HG02840 (cell line): ENCODE data around the gene MED13L.

Experiments
- ATAC-seq: cut with Tn5 transposase; IDR thresholded peaks from one replicate; pipeline ENCODE4 v1.9.1; 2021; ENCODE audit warnings: mild to moderate bottlenecking, moderate library complexity, moderate number of reproducible peaks; ENCODE audit not compliant: unreplicated experiment, low FRiP score

MED13L gene

DNA sequence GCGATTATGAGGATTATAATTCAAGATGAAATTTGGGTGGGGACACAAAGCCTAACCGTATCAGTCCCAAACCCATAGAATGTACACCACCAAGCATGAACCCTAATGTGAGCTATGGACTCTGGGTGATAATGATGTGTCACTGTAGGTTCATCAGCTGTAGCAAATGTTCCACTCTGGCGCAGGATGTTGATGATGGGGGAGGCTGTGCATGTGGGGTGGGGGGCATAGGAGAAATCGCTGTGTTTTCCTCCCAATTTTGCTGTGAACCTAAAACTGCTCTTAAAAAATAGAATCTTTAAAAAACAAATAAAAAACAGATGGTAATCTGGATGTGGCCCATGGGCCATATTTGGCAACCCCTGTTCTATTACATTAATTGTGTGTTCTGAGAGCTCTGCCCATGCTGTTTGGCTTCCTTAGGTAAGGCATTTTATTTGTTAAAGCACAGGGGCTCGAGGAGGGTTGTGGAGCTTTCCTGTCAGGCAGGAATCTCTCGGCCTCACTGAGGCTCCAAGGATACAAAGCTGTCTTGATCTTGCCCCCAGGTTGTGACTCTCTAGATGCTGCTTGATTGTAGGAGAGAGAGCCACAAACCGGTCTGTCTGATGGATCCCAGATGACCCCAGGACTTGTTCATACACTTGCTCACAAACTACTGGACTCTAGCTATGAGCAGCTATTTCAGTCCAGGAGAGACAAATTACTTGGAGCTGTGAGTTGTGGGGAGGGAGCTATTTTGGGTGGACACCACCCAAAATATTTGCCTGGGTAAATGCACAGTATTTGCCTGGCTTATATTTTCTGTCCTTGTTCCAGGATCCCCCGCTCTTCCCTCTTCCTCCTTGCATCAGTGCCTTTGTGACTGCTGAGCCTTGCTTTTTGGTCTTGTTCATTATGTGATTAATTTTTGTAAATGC lies 340.2 kb downstream of the MED13L start:
- no peak for ATAC-seq

DNA sequence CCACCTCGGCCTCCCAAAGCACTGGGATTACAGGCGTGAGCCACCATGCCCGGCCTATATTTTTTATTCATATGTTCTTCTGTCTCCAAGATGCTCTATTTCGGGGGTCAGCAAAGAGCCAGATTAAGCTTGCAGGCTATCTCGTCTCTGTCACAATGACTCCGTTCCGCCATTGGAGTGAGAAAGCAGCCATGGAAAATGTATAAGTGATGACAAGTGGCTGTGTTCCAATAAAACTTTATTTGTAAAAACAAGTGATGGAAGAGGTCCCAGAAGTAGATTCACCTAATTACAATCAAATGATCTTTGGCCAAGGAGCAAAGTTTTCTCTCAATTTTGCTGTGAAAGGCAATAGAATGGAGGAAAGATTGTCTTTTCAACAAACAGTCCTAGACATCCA lies 342.6 kb downstream of the MED13L start:
- no peak for ATAC-seq

DNA sequence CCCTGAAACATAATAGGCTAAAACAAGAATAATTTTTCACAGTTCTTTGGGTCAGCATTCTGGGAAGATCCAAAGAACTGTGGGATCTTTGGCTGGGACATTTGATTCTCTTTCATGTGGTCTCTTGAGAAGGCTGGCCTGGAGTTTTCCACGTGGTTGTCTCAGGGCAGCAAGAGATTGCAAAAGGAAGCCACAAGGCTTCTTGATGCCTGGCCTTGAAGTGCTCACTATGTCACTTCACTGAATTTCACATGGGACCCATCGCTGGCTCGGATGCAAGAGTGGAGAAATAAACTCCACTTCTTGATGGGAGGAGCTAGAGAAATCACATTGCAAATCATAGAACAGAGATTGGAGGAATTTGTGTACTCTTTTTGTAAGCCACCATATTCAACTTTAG lies 343.4 kb downstream of the MED13L start:
- ATAC-seq: no peak

DNA sequence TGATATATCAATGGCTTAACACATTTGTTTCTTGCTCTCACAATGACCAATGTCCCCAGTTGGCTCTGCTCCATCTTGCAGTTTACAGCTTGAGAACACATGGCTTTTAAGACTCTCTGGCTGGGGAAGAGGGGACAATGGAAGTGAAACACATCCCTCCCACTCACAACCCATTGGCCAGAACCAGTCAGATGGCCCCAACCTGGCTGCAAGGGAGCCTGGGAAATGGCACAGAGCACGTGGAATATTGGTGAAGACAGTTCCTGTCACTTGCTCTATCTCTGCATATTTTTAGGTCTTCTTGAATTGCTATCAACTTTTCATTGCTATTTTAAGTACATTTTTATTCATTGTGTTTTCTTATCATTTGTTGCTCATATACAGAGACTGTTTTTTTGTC lies 345.4 kb downstream of the MED13L start:
- no peak for ATAC-seq

DNA sequence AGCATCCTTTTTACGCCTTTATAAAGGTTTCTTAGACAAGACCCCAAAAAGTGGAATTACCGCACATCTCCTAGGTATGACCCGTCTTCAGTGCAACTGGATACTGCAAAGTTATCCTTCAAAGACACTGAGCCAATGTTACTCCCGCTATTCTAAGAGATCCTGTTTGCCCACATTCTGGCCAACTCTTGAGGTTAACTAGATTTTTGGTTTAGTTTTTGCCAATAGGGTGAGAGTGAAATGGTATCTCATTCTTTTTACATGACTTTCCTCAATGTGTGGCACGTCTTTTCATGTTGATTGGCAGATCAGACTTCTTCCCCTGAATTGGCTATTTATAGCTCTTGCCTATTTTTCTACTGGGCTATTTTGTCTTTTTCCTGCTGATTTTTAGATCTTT lies 347.2 kb downstream of the MED13L start:
- ATAC-seq: no peak

DNA sequence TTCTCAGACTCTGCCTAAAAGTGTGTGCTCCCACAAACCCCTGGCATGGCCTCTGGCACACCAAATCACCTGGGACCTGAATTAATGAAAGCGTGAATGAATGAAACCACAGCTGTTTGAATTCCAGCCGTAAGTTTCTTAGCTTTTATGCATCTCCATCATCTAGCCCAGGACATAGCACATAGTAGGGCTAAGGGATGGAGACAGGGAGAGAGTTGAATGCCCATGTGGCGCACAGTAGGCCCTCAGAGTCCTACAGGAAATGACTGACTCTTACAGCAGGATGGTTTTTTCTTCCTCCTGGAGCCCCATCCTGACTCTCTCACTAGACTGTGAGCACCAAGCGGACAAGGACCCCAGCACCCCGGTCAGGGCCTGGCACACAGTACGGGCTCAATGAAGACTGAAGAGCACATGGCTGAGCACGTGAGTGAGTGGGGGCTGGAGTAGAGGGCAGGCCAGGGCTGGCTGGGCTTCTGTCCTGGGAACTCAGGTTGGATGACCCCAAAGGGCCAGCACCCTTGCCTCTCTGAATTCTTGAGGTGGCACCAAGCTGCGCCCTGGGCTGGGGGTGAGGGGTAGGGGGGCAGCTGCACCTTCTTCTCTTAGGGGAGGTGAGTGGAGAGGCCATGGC lies 351.3 kb downstream of the MED13L start:
- ATAC-seq: no peak

DNA sequence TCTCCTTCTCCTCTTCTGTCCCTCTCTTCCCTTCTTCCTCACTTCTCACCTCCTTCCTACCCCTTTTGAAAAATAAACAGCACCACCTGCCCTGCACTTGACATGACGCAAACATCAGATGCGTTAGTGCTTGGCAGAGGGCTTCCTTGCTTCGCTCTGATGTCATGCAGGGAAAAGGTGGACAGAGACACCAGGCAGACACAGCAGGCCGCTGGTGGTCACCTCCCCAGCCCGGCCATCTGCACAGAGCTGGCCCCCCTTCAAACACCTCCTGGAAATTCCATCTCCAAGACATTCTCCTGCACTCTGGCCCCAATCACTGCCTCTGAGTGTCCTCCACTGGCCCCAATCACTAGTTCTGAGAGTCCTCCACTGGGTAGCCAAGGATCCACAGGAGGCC lies 353.6 kb downstream of the MED13L start:
- ATAC-seq: no peak

DNA sequence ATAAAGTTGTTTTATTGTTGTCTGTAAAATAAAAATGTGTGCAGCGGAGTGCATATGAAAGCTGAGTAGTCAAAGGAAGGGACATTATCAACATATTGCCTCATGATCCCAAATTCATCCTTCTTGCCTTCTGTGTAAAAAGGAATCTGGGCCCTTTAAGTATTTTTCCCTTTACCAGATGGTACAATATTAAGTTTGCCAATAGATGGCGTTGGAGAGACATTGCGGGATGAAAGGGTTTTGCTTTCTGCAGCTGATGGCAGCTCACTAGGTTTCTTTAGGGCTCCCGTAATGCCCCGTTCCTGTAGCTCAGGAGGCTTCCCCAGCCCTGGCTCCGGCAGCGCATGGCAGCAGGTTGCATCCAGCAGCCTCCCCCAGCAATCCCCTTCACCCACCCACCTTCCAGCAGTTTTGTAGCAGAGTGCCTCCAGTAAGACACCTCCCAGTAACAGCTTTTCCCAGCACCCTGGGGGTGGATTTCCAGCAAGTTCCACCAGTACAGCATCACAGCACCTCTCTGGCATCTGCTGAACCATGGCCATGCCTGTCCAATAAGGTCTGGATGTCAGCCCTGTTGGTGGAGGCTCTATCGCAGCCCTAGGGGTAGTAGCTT lies 354.4 kb downstream of the MED13L start:
- no peak for ATAC-seq

DNA sequence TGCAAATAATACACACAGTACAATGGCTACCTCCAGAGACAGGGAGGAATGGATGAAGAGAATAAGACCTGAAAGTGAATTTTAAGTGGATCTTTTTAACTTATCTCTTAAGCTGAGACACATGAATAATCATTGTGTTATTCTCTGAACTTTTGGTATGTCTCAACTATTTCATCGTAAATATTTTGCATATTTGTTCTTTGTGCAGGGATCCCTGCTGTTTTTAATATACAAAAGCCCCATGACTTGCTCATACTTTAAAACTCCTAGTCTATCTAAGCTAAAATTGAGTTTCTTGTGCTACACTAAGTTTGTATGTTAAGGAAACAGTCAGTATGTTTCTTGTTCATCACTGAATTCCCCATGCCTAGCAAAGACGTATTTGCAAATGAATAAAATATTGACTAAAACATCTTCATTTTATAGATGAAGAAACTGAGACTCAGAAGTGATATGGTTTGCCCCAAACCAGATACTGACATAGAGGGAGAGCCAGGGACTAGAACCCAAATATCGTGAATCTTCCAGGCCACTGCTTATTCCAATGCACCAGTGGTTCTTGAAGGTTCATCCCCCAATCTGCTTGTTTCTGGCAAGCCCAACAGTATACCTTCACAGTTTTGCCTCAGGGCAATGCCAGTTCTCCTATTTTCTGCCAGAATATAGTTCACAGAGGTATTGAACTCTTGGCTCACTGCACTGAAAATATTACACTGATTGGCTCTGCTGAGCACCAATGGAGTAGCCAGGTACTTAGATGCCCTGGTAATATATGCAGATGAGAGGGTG lies 356.9 kb downstream of the MED13L start:
- no peak for ATAC-seq

DNA sequence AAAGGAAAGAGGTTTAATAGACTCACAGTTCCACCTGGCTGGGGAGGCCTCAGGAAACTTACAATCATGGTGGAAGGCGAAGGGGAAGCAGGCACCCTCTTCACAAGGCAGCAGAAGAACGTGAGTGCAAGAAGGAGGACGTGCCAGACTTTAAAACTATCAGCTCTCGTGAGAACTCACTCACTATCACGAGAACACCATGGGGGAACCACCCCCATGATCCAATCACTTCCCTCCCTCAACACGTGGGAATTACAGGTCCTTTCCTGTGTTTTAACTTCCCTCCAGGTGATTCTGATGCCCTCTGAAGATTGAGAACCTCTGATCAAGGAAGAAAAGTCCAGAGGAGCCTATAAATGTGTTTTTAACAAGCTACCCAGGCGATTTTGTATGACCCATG lies 358.7 kb downstream of the MED13L start:
- no peak for ATAC-seq

DNA sequence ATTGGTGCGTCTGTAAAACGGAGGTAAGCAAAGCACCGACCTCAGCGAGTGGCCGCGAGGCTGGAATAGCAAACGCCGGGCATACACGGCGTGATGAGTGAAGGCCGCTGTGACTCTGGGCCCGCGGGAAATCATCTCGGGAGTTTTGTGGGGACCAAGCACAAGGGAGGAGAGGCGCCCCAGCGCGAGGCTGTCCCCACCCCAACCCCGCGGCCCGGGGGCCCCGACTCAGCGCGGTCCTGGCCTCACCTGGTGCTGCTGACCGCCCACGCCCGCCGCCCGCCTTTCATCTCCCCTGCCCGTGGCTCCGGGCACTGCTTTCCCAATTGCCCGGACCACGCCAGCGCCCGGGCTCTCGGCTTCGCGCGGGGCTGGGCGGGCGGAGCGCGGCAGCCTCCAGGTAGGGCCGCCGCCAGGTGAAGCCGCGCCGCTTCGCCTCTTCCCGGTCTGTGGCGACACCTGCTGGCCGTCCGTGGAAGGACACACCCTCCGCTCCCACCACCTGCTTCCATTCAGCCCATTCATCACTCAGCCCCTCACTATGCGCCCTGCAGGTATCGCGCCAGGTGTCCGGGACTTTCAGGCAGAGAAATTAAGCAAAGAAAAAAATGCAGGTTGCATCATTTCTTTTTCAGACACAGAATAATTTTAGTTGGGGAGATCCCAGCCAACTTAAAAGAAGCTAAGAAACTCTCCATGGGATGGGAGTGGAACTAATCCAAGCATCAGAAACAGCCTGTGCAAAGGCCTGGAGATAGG lies 360.4 kb downstream of the MED13L start:
- ATAC-seq: no peak

DNA sequence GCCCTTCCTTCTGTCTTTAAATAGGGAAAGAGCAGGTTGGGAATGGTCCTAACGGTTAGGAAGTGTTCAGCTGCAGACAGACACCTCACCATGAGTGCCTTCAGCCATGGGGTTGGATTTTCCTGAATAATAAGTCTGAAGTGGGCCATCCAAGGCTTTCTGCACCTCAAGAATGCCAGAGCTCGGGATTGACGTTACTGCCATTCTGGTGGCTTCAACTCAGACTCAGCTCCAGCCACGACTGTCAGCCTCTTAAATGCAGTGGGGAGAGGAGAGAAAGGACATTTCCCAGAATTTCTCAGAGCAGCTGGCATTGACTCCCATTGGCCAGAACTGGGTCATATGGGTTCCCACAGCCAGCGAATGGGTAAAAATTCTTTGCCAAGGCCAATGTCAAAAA lies 363.4 kb downstream of the MED13L start:
- ATAC-seq: no peak

DNA sequence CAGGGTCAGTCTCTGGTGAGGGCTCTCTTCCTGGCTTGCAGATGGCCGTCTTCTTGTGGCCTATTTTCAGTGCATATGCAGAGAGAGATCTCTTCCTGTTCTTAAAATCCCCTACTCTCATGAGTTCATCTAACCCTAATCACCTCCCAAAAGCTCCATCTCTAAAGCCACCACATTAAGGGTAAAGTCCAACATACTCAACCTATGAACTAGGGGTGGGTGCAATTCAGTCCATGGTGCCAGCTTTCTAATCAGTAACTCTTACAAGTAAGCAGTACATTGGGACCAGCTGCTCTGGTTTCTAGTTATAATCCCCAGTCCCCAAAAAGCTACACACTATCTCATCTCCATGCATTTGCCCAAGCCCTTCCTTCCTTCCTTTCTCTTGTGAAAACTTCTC lies 365.1 kb downstream of the MED13L start:
- no peak for ATAC-seq

DNA sequence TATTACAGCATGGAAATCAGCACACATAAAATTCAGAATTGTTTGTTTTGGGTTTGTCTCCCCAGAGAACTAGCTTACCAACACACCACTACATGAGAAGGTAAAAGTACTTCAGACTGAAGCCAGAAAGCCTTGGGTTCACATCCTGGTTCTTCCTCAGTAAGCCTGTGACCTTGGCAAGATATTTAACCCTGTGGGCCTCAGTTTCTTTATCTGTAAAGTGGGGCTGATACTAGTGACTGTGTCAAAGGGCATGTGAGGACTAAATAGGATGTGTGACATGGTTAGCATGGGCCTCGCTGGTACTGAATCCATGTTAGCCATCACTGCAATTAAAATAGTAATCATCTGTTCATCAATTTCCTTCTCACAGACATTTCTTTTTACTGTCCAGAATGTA lies 366.1 kb downstream of the MED13L start:
- no peak for ATAC-seq

DNA sequence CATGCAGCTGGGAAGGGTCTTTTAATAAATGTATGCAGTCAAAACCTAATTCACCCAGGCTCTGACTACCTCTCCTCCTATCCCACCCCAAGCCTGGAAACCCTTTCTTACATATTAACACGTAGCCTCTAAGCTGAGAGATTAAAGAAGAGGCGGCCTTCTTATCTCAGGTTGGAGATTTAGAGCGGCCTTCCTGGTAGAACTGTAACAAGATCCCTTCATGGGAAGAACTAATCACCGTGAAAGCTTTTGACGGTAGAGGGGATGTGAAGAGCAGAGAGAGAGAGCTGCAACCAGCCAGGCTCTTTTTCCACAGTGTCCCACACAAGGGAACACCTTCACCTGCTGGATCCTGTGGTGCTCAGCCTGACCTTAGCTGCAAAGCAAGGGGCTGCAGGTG lies 367.4 kb downstream of the MED13L start:
- no peak for ATAC-seq
